Mesendoderm (in vitro differentiated cells): ENCODE data around the gene ERBB4.
A peak's percentile ranks its signal among the peaks of the same experiment; 100 is the strongest.

Experiments used
- DNase-seq: peaks from one replicate; pipeline ENCODE4 v3.0.0; 2013
- H2AK5ac ChIP-seq: 2 replicates; pipeline ENCODE4 v1.6.1; 2013; ENCODE audit warnings: low read length, inconsistent platforms
- H2BK120ac ChIP-seq: 2 replicates; pipeline ENCODE4 v1.6.1; 2013; ENCODE audit warnings: low read depth, mild to moderate bottlenecking, low read length, moderate library complexity, mixed read lengths
- H2BK15ac ChIP-seq: replicated peaks from 2 replicates; pipeline ENCODE4 v1.6.1; 2013; ENCODE audit warnings: low read depth, mild to moderate bottlenecking, moderate library complexity
- H2BK5ac ChIP-seq: 2 replicates; pipeline ENCODE4 v1.6.1; 2013; ENCODE audit warnings: low read length, inconsistent platforms
- H3K18ac ChIP-seq: 2 replicates; pipeline ENCODE4 v1.6.1; 2013; ENCODE audit warnings: mild to moderate bottlenecking, low read length, mixed read lengths
- H3K23ac ChIP-seq: one replicate; pipeline ENCODE4 v1.6.1; 2013; ENCODE audit warnings: low read length
- H3K27ac ChIP-seq: 2 replicates; pipeline ENCODE4 v1.5.1; 2013; ENCODE audit warnings: low read depth, mild to moderate bottlenecking, inconsistent platforms, low read length, moderate library complexity
- H3K27me3 ChIP-seq: 2 replicates; pipeline ENCODE4 v1.6.1; 2013; ENCODE audit warnings: low read length, control low read depth, mild to moderate bottlenecking, inconsistent platforms; ENCODE audit not compliant: insufficient read depth, poor library complexity
- H3K36me3 ChIP-seq: 2 replicates; pipeline ENCODE4 v1.6.1; 2013; ENCODE audit warnings: low read length, inconsistent platforms; ENCODE audit not compliant: control insufficient read depth, insufficient read depth
- H3K4ac ChIP-seq: one replicate; pipeline ENCODE4 v1.6.1; 2013; ENCODE audit warnings: low read depth, mild to moderate bottlenecking, low read length, moderate library complexity
- H3K4me1 ChIP-seq: 2 replicates; pipeline ENCODE4 v1.6.1; 2013; ENCODE audit warnings: low read depth, low read length, inconsistent platforms; ENCODE audit not compliant: control insufficient read depth
- H3K4me2 ChIP-seq: 2 replicates; pipeline ENCODE4 v1.6.1; 2013; ENCODE audit warnings: low read length
- H3K4me3 ChIP-seq: 2 replicates; pipeline ENCODE4 v1.5.1; 2013; ENCODE audit warnings: mild to moderate bottlenecking, low read length
- H3K56ac ChIP-seq: one replicate; pipeline ENCODE4 v1.6.1; 2013; ENCODE audit warnings: low read length
- H3K79me1 ChIP-seq: 2 replicates; pipeline ENCODE4 v1.6.1; 2013; ENCODE audit warnings: low read length, inconsistent platforms
- H3K79me2 ChIP-seq: 2 replicates; pipeline ENCODE4 v1.6.1; 2013; ENCODE audit warnings: mild to moderate bottlenecking, low read length; ENCODE audit not compliant: control insufficient read depth, insufficient read depth
- H3K9ac ChIP-seq: 2 replicates; pipeline ENCODE4 v1.6.1; 2013; ENCODE audit warnings: low read length, inconsistent platforms
- H4K5ac ChIP-seq: one replicate; pipeline ENCODE4 v1.6.1; 2013; ENCODE audit warnings: low read length
- H4K8ac ChIP-seq: one replicate; pipeline ENCODE4 v1.6.1; 2013; ENCODE audit warnings: low read depth, mild to moderate bottlenecking, control low read depth, low read length, moderate library complexity
- WGBS: extraction: QIAGEN DNeasy Blood & Tissue Kit; methylation state at CpG from one replicate; pipeline ENCODE4 v1.1.7; 2013; ENCODE audit warnings: low lambda C conversion rate, missing lambda C conversion rate; ENCODE audit not compliant: insufficient coverage; ENCODE audit errors: extremely low coverage; 5-methylcytosine and 5-hydroxymethylcytosine counted together

The ERBB4 gene

DNA sequence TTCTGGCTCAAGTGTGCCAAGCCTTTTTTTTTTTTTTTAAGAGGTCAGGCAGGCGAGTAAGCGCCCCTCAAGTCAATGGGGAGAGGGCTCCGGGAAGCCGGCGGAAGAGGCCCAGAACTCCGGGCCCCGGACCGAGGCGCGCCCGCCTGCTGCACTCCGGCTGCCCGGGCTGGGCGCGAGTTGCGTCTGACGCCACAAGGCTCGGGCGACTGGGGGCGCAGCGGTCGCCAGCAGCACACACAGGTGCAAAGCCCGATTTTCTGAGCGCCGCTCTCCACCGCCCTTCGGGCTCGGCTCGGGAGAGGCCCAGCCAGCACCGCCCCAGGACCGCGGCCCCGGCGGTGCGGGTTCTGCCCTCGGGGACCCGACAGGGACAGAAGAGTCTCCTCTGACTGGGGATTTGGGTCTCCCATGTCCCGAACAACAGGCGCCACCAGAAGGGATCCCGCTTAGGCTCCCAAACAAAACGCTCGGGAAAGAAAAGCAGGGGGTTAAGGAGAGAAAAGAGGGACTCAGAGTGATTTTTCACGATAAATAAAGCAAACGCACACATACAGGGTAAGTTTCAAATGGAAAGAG, 787 bp downstream of the ERBB4 start:
- Histone ChIP-seq H3K4me2 (peak overlapping the region; percentile 92), H3K18ac (no peak overlapping the region), H4K8ac (no peak overlapping the region), H4K5ac (no peak overlapping the region), H2BK15ac (no peak overlapping the region), H3K79me1 (no peaks in the 10 kb centered on the region), H3K27me3 (peaks cover 29% of the 10 kb centered on the region), H3K56ac (no peak overlapping the region), H3K36me3 (no peaks in the 10 kb centered on the region), H3K79me2 (no peaks in the 10 kb centered on the region), H2AK5ac (no peak overlapping the region), H2BK120ac (no peak overlapping the region), H3K27ac (no peak overlapping the region), H3K4me3 (peak overlapping the region; percentile 26), H3K9ac (no peak overlapping the region), H2BK5ac (no peak overlapping the region), H3K23ac (no peak overlapping the region), H3K4ac (no peak overlapping the region), H3K4me1 (no peaks in the 10 kb centered on the region)
- no CpG with 5 or more reads among the region's 44 CpGs for WGBS
- peak; percentile 44 for DNase-seq

DNA sequence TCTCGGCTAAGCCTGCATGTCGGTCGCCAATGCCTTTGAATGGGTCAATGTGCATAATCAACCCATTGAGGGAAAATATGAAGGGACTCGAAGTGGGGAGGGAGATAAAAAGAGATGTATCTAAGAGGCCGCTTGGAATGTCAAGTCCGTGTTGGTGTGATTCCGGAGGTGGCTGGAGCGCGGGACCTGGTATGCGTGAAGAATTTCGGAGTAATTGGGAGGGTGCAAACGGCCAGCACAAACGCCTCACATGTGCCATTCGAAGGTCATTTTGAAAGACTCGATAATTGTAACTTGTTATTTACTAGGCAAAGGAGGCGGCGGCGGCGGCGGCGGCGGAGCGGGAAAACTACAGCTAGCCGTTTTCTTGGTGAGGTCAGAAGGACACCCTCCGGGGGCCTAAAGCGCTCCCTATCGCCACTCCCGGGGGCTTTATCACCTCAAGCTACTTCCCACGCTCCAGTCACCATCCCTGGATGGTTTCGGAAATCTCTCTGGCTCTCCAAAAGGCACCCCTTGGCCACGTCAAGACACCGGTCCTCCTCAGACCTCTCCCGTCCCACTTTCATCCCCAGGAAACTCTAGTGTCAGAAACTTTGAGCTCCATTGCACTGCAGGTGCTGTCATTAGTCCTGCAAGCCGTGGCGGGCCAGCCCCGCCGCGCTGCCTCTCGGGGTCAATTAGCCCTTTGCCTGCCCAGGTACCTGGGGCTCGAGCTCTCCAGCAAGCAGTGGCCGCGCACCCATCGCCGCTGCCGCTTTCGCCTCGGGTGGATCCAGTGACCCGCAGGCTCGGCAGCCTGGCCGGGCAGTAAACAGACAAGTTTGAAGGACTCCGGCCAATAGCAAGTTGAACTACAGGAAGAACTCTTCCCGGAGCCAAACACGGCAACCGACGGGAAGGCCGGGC, 1.5 kb downstream of the ERBB4 start:
- H3K79me2 ChIP-seq = no peaks in the 10 kb centered on the region
- H3K23ac ChIP-seq = no peak overlapping the region
- peak; percentile 46 for DNase-seq
- H3K56ac ChIP-seq = peak overlapping the region; percentile 42
- peak overlapping the region; percentile 92 for H3K4me2 ChIP-seq
- H2AK5ac ChIP-seq = no peak overlapping the region
- no CpG with 5 or more reads among the region's 56 CpGs for WGBS
- no peak overlapping the region for H2BK15ac ChIP-seq
- H3K4ac ChIP-seq = no peak overlapping the region
- no peaks in the 10 kb centered on the region for H3K36me3 ChIP-seq
- no peak overlapping the region for H2BK120ac ChIP-seq
- no peak overlapping the region for H4K5ac ChIP-seq
- peak overlapping the region; percentile 26 for H3K4me3 ChIP-seq
- H3K27me3 ChIP-seq = peaks cover 29% of the 10 kb centered on the region
- no peak overlapping the region for H3K18ac ChIP-seq
- no peaks in the 10 kb centered on the region for H3K4me1 ChIP-seq
- H4K8ac ChIP-seq = no peak overlapping the region
- no peaks in the 10 kb centered on the region for H3K79me1 ChIP-seq
- no peak overlapping the region for H3K9ac ChIP-seq
- H2BK5ac ChIP-seq = no peak overlapping the region
- H3K27ac ChIP-seq = no peak overlapping the region

- WGBS = no CpG with 5 or more reads among the region's 34 CpGs
- Histone ChIP-seq H2BK120ac (no peak overlapping the region), H3K4ac (no peak overlapping the region), H3K4me1 (no peaks in the 10 kb centered on the region), H2BK5ac (no peak overlapping the region), H3K23ac (no peak overlapping the region), H3K36me3 (no peaks in the 10 kb centered on the region), H2BK15ac (no peak overlapping the region), H3K27me3 (peaks cover 29% of the 10 kb centered on the region), H3K4me2 (peak overlapping the region; percentile 75), H3K79me2 (no peaks in the 10 kb centered on the region), H3K27ac (no peak overlapping the region), H4K8ac (no peak overlapping the region), H2AK5ac (no peak overlapping the region), H3K9ac (no peak overlapping the region), H3K4me3 (no peak overlapping the region), H3K79me1 (no peaks in the 10 kb centered on the region), H3K56ac (no peak overlapping the region), H3K18ac (no peak overlapping the region), H4K5ac (no peak overlapping the region)
- peak; percentile 41 for DNase-seq
Observed at GRCh38 chr2:212535996-212536816, 2.4 kb downstream of the ERBB4 start.

DNA sequence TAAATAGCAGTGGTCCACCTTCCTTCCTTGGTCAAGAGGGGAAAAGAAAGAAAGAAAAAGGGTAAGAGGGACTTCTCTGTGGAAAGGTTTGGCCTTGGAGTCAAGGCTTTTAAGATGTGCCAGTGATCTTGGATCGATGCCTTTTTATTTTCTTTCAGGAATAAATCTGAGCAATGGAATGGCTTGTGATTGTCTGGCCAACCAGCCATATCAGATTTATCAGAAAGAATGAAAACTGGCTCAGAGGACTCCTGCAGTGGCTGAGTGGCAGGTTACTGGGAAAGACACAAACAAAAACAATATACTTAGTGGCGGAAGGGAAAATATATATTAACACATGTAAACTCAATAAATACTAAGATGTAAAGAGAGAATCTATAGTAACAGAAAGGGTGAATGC, 4.3 kb downstream of the ERBB4 start:
- Histone ChIP-seq H3K4me3 (no peak overlapping the region), H3K56ac (no peak overlapping the region), H4K8ac (no peak overlapping the region), H3K4ac (no peak overlapping the region), H4K5ac (no peak overlapping the region), H2AK5ac (no peak overlapping the region), H3K4me2 (no peak overlapping the region), H3K27ac (no peak overlapping the region), H3K18ac (no peak overlapping the region), H3K36me3 (no peaks in the 10 kb centered on the region), H2BK5ac (no peak overlapping the region), H2BK120ac (no peak overlapping the region), H2BK15ac (no peak overlapping the region), H3K27me3 (peaks cover 29% of the 10 kb centered on the region), H3K9ac (no peak overlapping the region), H3K23ac (no peak overlapping the region), H3K79me2 (no peaks in the 10 kb centered on the region), H3K79me1 (no peaks in the 10 kb centered on the region), H3K4me1 (no peaks in the 10 kb centered on the region)
- DNase-seq = no peak
- WGBS = no CpG with 5 or more reads among the region's 2 CpGs

DNA sequence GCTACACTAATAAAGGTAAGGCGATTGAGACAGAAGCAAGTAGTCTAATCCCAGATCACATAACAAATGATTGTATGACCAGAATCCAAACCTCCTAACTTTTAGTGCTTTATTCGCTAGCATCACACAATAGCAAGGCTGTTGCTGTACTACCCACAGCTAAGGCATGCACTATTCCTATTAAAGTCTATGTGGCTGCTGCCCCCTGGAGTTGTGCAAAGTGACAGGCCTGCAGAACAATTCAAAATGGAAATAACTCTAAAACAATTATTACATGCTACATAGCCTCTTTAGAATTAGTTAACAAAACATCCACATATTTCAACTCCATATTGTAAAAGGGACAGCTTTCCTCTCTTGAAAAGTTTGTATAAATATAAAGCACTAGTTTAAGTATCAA, 6.0 kb downstream of the ERBB4 start:
- Histone ChIP-seq H4K5ac (no peak overlapping the region), H3K4me2 (no peak overlapping the region), H2BK5ac (no peak overlapping the region), H3K23ac (no peak overlapping the region), H3K36me3 (no peaks in the 10 kb centered on the region), H2BK15ac (no peak overlapping the region), H4K8ac (no peak overlapping the region), H3K4ac (no peak overlapping the region), H3K56ac (no peak overlapping the region), H3K79me1 (no peaks in the 10 kb centered on the region), H2AK5ac (no peak overlapping the region), H3K9ac (no peak overlapping the region), H3K18ac (no peak overlapping the region), H3K27ac (no peak overlapping the region), H2BK120ac (no peak overlapping the region), H3K4me1 (no peaks in the 10 kb centered on the region), H3K27me3 (peaks cover 16% of the 10 kb centered on the region), H3K79me2 (no peaks in the 10 kb centered on the region), H3K4me3 (no peak overlapping the region)
- no CpG with 5 or more reads among the region's 2 CpGs for WGBS
- no peak for DNase-seq
